ENCODE data around the gene AP3S1.

AP3S1 gene

DNA sequence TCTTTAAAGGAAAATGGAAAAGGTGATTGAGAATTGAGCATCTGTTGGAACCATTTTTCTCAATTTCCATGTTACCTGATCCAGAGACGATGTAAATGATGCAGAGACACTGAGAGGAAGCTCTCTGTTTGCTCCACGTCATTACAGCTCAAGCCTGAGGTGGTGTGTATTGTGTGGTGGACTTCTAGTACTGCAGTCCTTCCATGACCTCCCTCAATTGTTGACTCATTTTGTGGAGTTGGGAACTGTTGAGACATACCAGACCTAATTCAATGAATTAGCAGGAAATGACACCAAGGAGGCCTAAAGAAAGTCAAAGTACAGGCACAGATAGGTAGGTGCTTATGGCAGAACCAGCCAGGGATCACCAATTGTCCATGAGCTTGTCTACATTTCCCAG lies 104.9 kb downstream of the AP3S1 start:
- DNase-seq = no peak

DNA sequence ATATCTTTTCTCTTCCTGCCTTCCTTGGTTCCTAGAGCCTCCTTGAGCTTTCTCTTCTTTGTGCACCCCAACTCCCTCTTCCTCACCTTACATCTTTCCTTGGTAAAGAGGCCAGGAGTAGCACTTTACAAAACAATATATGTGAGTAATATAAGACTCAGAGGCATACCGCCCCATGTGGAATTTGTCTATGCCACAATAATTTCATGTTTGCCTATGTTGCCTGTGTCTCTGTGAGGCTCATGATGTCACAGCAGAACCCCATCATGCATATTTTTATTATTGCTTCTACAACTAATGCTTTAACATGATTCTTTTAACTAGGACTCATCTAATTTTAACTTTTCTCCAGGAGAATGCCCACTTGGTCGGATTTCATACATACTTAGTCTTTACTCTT lies 105.5 kb downstream of the AP3S1 start:
- DNase-seq = no peak

DNA sequence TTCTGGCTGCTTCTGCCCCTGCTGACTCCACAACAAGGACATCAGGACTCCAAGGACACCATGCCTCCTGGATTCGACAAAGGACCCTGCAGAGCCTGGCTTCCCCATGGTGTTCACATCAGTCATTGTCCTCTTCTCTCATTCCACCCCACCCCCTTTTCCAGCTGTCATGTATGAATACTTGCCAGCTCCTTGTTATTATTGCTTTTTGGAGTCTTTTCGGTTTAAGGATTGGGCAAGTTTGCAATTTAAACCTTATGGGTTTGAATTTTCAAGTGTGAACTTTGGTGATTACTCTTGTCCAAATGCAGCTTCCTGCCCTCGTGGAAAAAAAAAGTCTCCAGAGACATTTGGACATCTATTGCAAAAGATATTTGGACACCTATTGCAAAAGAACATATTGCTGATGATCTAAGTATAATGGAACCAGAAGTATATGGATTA lies 106.4 kb downstream of the AP3S1 start:
- DNase-seq = no peak

DNA sequence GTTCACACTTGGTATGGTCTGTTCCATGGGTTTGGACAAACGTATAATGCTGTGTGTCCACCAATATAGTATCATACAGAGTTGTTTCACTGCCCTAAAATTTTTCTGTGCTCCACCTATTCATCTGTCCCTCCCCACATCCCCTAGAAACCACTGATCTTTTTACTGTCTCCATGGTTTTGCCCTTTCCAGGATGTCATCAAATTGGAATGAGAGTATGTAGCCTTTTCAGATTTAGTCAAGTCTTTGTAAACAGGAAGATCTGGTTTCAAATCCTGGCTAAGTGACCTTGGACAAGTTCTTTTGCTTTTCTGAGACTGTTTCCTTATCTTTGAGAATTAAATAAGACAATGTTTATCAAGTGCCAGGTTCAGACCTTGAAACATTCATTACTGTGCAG lies 107.4 kb downstream of the AP3S1 start:
- no peak for DNase-seq

DNA sequence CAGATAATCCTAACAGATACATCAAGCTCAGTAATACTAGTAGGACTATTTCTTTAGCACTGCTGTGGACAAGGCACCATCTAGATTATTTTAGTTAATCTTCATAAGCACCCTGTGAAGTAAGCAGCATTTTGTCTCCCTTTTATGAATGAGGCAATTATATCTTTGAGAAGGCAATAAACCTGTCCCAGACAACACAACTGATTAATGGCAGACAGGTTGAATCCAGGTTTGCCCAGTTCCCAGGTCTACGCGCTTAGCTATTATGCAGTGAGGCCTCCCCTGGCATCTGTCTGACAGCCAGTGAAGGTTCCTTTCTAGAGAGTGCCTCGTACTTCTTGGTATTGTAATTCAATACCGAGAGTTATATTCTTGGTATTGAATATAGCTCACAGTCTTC lies 110.9 kb downstream of the AP3S1 start:
- no peak for DNase-seq

DNA sequence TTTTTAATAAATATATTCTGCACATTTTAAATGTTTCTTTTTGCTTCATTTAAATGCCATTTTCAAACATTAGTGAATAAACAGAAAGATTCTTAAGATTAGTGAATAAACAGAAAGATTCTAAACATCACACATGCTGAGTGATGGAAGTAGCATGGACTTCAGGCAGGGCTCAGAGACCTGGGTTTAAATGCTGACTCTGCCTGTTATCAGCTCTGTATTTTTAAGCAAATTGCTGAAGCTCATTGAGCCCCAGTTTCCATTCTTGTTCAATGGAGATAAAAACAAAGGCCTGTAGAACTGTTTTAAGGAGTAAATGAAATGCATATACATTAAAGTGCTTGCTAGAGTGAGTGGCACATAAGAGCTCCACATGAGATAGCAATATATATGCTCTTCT lies 112.4 kb downstream of the AP3S1 start:
- DNase-seq = no peak

DNA sequence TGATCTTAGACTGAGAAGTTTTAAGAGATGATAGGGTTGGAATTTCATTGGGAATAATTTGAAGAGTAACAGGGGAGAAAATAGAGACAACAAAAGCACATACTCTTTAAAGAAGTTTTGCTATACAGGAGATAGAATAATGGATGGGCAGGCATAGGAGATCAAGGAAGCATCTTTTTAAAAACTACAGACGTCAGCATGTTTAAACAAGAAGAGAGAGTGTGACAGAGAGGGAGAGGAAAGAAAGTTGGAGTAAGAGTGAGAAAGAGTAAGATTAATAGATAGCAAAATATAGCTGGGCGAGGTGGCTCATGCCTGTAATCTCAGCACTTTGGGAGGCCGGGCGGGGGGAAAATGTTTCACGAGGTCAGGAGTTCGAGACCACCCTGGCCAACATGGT lies 115.2 kb downstream of the AP3S1 start:
- DNase-seq = no peak

DNA sequence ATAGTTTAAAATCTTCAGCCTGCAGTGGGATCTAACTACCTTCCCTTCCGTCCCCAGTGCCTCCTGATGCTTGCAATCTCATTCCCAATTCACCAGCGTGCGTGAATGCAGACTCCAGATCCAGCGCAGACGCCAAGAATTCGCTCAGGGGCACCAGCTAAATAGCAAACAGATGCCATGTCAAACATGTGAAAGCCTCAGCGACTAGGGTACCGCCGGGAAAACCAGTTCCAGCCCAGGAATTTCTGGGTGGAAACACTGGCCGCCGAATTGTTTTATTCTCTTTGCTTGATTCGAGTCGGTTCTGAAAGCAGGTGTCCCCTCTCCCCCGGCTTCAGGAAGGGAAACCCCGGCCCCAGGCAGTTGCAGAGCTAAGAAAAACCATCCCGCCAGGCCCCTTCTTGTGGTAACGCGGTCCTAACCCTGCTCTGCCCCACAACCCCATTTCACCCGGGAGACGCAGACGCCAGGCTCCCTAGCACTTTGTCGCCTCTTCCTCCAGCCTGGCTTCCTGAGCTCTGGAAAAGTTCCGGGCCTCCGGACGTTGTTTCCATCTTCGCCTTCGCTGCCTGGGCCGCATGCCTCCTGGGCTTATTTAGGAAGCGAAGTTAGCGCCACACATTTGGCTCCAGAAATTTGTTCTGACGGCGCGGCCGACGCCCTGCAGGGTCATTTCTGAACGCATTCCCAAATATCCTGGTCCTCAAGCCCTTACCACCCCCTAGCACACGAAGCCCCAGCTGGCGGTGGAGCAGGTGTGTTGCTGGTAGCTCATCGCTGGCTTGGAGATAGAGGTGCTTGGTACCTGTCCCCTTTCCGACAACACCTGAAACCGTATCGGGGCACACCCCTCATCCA lies 119.9 kb downstream of the AP3S1 start:
- no peak for DNase-seq

DNA sequence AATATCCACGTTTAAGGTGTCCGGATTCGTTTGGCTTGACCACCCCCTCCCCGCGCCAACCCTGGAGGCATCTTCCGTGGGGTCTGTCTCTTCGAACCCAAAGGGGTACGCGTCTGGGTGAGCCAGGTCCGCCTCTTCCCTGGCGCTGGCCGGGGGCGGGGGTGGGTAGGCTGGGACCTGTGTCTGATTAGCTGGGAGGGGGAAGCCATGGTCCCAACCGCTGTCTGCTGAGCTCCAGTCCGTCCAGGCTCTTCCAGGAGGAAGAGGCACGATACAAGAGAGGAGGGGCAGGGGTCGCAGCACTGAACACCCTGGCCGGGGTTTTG lies 120.5 kb downstream of the AP3S1 start, which contains the start of gene LVRN:
Gene LVRN, plus strand, starts transcription at position 237 of the 326 bp plus-strand sequence. CDS start 143 bp downstream, outside the sequence.
- DNase-seq = no peak

DNA sequence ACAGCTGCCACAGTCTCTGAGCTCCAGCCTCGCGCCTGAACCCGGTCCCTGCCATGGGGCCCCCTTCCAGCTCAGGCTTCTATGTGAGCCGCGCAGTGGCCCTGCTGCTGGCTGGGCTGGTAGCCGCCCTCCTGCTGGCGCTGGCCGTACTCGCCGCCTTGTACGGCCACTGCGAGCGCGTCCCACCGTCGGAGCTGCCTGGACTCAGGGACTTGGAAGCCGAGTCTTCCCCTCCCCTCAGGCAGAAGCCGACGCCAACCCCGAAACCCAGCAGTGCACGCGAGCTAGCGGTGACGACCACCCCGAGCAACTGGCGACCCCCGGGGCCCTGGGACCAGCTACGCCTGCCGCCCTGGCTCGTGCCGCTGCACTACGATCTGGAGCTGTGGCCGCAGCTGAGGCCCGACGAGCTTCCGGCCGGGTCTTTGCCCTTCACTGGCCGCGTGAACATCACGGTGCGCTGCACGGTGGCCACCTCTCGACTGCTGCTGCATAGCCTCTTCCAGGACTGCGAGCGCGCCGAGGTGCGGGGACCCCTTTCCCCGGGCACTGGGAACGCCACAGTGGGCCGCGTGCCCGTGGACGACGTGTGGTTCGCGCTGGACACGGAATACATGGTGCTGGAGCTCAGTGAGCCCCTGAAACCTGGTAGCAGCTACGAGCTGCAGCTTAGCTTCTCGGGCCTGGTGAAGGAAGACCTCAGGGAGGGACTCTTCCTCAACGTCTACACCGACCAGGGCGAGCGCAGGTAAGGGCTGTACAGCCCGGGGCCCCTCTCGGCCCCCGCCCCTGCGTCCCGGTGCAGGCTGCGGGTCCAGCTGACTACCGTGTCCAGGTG lies 121.0 kb downstream of the AP3S1 start:
- DNase-seq = no peak

DNA sequence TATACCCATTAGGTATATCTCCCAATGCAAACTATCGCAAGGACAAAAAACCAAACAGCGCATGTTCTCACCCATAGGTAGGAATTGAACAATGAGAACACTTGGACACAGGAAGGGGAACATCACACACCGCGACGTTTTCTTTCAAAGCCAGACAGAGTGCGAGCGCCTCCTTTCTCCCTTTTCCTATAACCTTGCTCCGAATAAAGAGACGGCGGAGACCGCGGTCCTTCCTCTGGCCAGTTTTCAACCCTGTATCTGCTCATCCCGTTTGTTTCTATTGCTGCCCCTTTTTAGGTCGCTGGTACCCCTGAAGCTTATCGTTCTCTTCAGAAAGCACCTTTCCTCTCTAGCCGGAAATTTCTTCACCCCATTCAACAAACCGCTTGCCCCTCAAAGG lies 121.8 kb downstream of the AP3S1 start:
- DNase-seq = no peak

Data from NCI-H187 (cell line).